GM19455 (cell line): ENCODE measurements around the gene DTWD2.
A peak's percentile ranks its signal among the peaks of the same experiment; 100 is the strongest.

Experiments used
- ATAC-seq: cut with Tn5 transposase; IDR thresholded peaks from one replicate; pipeline ENCODE4 v1.9.1; 2021; ENCODE audit not compliant: unreplicated experiment

Gene DTWD2

GRCh38 chr5:118987988-118988865, at the start of gene DTWD2:
DTWD2 (minus strand) TSS chr5:118988547; CDS start chr5:118988511, 36 bp downstream.
- peak; percentile 97 for ATAC-seq

- no peak for ATAC-seq
These were observed 49.3 kb upstream of the DTWD2 start for GRCh38 chr5:119037496-119038215.

- no peak for ATAC-seq
These were observed 47.9 kb upstream of the DTWD2 start for GRCh38 chr5:119036101-119036762.

- ATAC-seq = no peak
These were observed 44.8 kb upstream of the DTWD2 start for GRCh38 chr5:119033135-119033534.

GRCh38 chr5:119032656-119033055, 44.3 kb upstream of the DTWD2 start:
- no peak for ATAC-seq

GRCh38 chr5:119031905-119032304, 43.6 kb upstream of the DTWD2 start:
- peak; percentile 43 for ATAC-seq

- peak; percentile 93 for ATAC-seq
These were observed 42.9 kb upstream of the DTWD2 start for GRCh38 chr5:119031011-119031886.

- ATAC-seq = no peak
These were observed 40.2 kb upstream of the DTWD2 start for GRCh38 chr5:119028575-119028974.

- no peak for ATAC-seq
These were observed 34.4 kb upstream of the DTWD2 start for GRCh38 chr5:119022773-119023172.

GRCh38 chr5:119022017-119022745, 33.8 kb upstream of the DTWD2 start:
- peak; percentile 71 for ATAC-seq

- ATAC-seq = no peak
These were observed 32.9 kb upstream of the DTWD2 start for GRCh38 chr5:119021149-119021732.

GRCh38 chr5:119019949-119020348, 31.6 kb upstream of the DTWD2 start:
- ATAC-seq = no peak

- no peak for ATAC-seq
These were observed 31.2 kb upstream of the DTWD2 start for GRCh38 chr5:119019501-119019900.

GRCh38 chr5:119017994-119018393, 29.6 kb upstream of the DTWD2 start:
- ATAC-seq = no peak

- ATAC-seq = peak; percentile 83
These were observed 27.9 kb upstream of the DTWD2 start for GRCh38 chr5:119016125-119016774.

GRCh38 chr5:119011186-119011585, 22.8 kb upstream of the DTWD2 start:
- ATAC-seq = no peak

GRCh38 chr5:119010206-119010605, 21.9 kb upstream of the DTWD2 start:
- ATAC-seq = no peak

GRCh38 chr5:119009131-119009530, 20.8 kb upstream of the DTWD2 start:
- no peak for ATAC-seq

- no peak for ATAC-seq
These were observed 11.3 kb upstream of the DTWD2 start for GRCh38 chr5:118999696-119000095.
